DMS 273 (cell line): ENCODE data around the gene CARD18.
"Not testable (repeated sequence)": the region's sequence is repeated elsewhere in the genome, so short reads cannot be mapped to it uniquely, and the experiment has no call there.

Experiments used
- DNase-seq: peaks from one replicate; lab custom pipeline; 2025; ENCODE audit not compliant: unreplicated experiment; lab: John Stamatoyannopoulos, UW

Gene CARD18

DNA sequence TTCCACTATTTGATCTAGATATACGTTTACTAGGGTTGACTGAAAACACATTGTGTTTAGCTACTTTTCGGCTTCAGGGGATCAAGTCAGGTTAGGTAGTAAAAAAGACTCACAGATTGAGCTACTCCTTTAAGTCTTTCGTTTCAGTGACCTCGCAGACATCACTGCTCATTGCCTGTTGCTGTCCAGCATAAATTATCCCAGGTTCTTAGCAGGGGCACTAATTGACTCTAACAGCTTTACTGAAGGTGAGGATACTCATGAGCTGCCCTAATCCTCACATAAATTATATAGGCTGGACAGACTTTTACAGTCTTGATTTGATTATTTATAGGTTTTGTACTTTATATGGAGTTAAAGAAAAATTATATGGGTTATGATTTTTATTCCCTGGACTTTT is 3.7 kb downstream of the CARD18 start:
- no peak for DNase-seq

DNA sequence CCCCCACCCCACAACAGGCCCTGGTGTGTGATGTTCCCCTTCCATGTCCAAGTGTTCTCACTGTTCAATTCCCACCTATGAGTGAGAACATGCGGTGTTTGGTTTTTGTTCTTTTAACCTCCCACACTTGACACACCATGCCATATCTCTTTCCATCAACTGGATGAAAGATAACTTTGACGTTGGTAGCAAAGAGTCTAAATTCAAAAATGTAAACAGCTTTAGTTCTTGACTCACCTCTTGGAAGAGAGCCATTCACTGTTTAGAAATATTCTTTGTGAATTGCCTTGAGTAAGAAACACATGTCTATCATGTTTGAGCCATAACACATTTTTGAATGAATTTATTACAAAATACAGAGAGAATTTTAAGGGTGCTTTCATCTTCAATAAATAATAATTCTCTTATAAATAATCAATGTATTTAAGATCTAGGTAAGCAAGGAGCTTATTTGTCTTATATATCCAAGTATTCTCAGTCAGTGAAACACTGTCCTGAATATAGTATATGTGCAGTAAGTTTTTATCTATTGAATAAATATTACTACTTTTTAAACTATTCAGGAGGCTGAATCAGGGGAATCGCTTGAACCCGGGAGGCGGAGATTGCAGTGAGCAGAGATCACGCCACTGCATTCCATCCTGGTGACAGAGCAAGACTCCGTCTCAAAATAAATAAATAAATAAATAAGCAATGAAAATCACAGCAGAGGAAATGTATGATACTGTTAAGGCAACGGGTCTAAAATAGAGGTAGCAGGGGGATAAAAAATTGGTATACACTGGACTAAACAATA is 6.7 kb downstream of the CARD18 start:
- no peak for DNase-seq

GRCh38 chr11:105130189-105130813 is 9.3 kb downstream of the CARD18 start:
- no peak for DNase-seq

- DNase-seq: no peak
These were observed 14.8 kb downstream of the CARD18 start for GRCh38 chr11:105124756-105125155.

- no peak for DNase-seq
These were observed 28.2 kb downstream of the CARD18 start for GRCh38 chr11:105111145-105111944.

- DNase-seq: no peak
These were observed 28.9 kb downstream of the CARD18 start for GRCh38 chr11:105110688-105111030.

GRCh38 chr11:105109855-105110687 is 29.5 kb downstream of the CARD18 start:
- no peak for DNase-seq

GRCh38 chr11:105109321-105109720 is 30.2 kb downstream of the CARD18 start:
- no peak for DNase-seq

GRCh38 chr11:105108247-105108646 is 31.3 kb downstream of the CARD18 start:
- no peak for DNase-seq

DNA sequence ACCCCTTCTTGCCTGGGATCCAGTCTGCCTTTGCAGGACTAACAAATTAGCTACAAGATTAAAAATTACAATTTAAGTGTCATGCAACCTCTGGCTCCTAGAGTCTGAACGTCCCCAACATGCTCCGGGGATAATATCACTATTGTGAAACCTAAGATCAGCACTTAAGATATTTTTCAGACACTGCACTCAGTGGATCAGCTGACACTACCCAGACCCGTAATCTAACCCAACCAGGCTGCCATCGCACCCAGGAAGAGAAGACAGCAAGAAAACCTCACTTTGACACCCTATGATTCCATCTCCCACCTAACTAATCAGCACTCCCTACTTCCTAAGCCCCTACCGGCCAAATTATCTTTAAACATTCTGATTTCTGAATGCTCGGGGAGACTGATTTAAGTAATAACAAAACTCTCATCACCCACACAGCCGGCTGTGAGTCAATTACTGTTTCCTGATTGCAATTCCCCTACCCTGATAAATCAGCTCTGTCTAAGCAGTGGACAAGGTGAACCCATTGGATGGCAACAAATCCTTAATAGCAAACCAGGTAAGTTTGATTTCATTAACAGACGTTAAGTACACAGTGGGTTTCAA is 32.2 kb downstream of the CARD18 start:
- not testable (repeated sequence) for DNase-seq

- DNase-seq: no peak
These were observed 33.4 kb downstream of the CARD18 start for GRCh38 chr11:105106140-105106539.

- no peak for DNase-seq
These were observed 35.3 kb downstream of the CARD18 start for GRCh38 chr11:105104292-105104691.

GRCh38 chr11:105103336-105103735 is 36.2 kb downstream of the CARD18 start:
- no peak for DNase-seq

- not testable (repeated sequence) for DNase-seq
These were observed 37.4 kb downstream of the CARD18 start for GRCh38 chr11:105102079-105102581.

GRCh38 chr11:105100981-105101630 is 38.5 kb downstream of the CARD18 start:
- DNase-seq: no peak

DNA sequence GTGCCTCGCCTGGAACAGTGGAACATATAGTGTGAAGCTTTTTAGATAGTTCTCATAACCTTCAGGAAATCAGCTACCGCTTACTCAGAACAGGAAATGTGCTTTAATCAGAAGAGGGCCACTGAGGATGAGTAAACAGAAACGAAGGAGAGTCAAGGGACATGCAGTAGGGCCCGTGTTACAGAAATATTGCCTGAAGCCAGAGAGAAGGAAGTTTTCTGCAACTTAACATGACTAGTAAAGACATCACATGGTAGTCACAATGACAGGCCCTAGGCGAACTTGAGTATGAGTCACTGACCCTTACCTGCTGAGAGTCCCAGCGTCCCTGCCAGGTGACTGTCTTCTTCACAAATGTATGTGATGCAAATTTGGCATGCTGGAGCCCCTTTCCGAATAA is 39.4 kb downstream of the CARD18 start:
- DNase-seq: no peak

DNA sequence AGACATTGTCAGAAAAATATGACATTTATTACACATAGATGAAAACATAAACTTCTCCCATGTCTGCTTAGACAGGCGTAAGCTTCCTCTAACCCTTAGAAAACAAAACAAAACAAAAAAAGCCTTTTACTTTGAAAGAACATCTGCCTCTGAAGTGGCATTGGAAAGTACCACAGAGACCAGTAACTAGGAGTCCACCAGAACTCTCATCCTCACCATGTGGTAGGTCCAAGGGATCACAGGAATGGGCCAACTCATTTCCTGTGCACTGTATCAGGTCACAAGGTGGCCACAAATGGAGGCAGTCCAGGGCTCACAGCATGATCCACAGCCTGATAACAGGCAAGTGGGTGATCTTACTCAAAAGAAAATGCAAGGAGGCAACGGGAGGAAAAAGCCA is 40.0 kb downstream of the CARD18 start:
- DNase-seq: not testable (repeated sequence)

DNA sequence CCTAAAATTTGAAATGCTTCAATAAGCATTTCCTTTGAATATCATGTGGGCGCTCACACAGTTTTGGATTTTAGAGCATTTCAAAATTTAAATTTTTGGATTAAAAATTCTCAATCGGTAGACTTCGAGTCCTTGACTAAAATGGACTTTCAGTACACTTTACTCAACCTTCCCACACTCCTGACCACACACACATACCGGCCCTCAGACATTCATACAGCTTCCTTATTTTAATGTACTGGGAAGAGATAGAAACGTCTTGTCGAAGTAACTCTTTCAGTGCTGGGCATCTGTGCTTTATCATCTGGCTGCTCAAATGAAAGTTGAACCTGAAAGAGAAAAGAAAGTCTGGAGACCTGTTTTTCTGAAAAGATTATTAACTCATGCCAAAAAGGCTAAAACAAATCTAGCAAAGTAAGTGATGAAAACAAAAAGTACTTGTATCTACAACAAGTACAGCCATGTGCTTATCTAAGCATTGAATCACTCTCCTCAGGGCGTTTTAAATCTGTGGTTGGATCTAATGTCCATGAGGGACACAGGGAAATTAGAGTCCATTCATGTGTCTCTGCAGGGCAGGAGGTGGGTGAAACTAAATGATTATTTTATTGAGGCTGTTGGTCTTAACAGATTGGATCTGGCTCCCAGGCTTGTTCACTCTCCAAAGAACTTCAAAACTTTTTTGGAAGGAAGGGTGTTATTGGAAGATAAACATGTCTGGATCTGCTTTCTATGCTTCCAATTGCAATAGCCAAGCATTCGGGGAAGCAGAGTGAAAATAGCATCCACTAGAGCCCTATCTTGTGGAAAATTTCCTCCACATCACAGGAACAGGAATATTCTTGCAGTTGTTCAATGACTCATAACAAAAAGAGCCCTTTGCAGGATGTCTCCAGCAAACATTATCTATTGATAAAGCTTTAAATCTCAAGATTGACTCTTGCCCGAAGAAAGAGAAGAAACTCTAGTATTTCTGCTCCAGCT is 47.0 kb downstream of the CARD18 start:
- no peak for DNase-seq
